DND-41 (cell line): Measurements from ENCODE around the gene WDR11.

Experiments used
- ATAC-seq: fragments of 200-7000 bp; cut with Tn5 transposase; 3 replicates; pipeline ENCODE4 v1.9.1; 2021; ENCODE audit warnings: low read depth; ENCODE audit not compliant: insufficient read depth
- DNase-seq: peaks from one replicate; pipeline ENCODE4 v3.0.0-alpha.2; 2020
- H2AFZ ChIP-seq: 2 replicates; pipeline ENCODE4 v1.6.0; 2012; ENCODE audit warnings: low read depth, low read length
- H3K27ac ChIP-seq: 2 replicates; pipeline ENCODE4 v1.5.1; 2012; ENCODE audit warnings: low read length, inconsistent platforms
- H3K27me3 ChIP-seq: fragments of 200-600 bp; sonication (generic); 2 replicates; pipeline ENCODE4 v1.6.0; 2012; ENCODE audit warnings: low read length, mild to moderate bottlenecking, inconsistent platforms; ENCODE audit not compliant: insufficient read depth, poor library complexity
- H3K36me3 ChIP-seq: 2 replicates; pipeline ENCODE4 v1.5.1; 2012; ENCODE audit warnings: low read length, inconsistent platforms; ENCODE audit not compliant: insufficient read depth
- H3K4me1 ChIP-seq: 2 replicates; pipeline ENCODE4 v1.5.1; 2012; ENCODE audit warnings: mild to moderate bottlenecking, low read length; ENCODE audit not compliant: insufficient read depth
- H3K4me2 ChIP-seq: 2 replicates; pipeline ENCODE4 v1.6.0; 2012; ENCODE audit warnings: mild to moderate bottlenecking, moderate library complexity, low read length, inconsistent platforms; ENCODE audit not compliant: insufficient read depth
- H3K4me3 ChIP-seq, 2 experiments: fragments of 200-600 bp in 1 of 2; shearing (Covaris generic) in 1 of 2; 2 replicates each; pipeline ENCODE4 v1.5.1; 2012 to 2016; ENCODE audit warnings: inconsistent platforms in 2 of 2, low read length in 2 of 2, mild to moderate bottlenecking in 2 of 2, low read depth in 1 of 2, moderate library complexity in 1 of 2
- H3K79me2 ChIP-seq: 2 replicates; pipeline ENCODE4 v1.6.0; 2012; ENCODE audit warnings: low read length, inconsistent platforms; ENCODE audit not compliant: insufficient read depth
- H3K9ac ChIP-seq: 2 replicates; pipeline ENCODE4 v1.6.0; 2012; ENCODE audit warnings: low read depth, mild to moderate bottlenecking, inconsistent platforms, low read length, moderate library complexity
- H3K9me3 ChIP-seq: 2 replicates; pipeline ENCODE4 v1.5.1; 2012; ENCODE audit warnings: low read length, moderate library complexity, mild to moderate bottlenecking, inconsistent platforms; ENCODE audit not compliant: insufficient read depth, severe bottlenecking
- H4K20me1 ChIP-seq: 2 replicates; pipeline ENCODE4 v1.6.0; 2012; ENCODE audit warnings: low read length; ENCODE audit not compliant: insufficient read depth
- EZH2 ChIP-seq: IDR thresholded peaks from 3 replicates; pipeline ENCODE4 v1.6.1; 2012; ENCODE audit warnings: borderline replicate concordance, low read depth, mild to moderate bottlenecking, moderate library complexity, low read length, inconsistent platforms; ENCODE audit not compliant: severe bottlenecking
- TF ChIP-seq, protein P1 (sequence below): IDR thresholded peaks from 2 replicates; pipeline ENCODE4 v1.5.1; 2012; ENCODE audit warnings: borderline replicate concordance, low read length, moderate library complexity, mild to moderate bottlenecking; ENCODE audit not compliant: poor library complexity, severe bottlenecking; ENCODE audit errors: extremely low read depth

WDR11 gene

DNA sequence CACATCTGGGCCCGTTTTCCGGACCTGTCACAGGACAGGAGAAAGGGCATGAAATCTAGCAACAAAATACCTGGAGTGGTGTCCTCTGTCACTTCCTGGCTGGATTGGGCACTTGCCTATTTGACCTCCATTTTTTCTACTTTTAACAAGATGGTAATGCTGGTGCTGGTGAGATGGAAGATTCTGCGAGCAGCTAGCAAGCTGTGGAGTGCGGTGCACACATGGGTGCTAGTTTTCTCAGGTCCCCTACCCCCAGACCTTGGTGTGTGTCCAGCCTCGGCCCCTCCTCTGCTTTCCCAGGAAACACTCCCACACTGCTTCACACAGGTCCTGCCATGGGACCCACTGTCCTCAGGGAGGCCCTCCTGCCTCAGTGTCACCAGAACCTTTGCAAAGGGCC is 87.7 kb downstream of the WDR11 start:
- TF ChIP-seq, protein P1, sequence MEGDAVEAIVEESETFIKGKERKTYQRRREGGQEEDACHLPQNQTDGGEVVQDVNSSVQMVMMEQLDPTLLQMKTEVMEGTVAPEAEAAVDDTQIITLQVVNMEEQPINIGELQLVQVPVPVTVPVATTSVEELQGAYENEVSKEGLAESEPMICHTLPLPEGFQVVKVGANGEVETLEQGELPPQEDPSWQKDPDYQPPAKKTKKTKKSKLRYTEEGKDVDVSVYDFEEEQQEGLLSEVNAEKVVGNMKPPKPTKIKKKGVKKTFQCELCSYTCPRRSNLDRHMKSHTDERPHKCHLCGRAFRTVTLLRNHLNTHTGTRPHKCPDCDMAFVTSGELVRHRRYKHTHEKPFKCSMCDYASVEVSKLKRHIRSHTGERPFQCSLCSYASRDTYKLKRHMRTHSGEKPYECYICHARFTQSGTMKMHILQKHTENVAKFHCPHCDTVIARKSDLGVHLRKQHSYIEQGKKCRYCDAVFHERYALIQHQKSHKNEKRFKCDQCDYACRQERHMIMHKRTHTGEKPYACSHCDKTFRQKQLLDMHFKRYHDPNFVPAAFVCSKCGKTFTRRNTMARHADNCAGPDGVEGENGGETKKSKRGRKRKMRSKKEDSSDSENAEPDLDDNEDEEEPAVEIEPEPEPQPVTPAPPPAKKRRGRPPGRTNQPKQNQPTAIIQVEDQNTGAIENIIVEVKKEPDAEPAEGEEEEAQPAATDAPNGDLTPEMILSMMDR, result no peak
- no peak for TF ChIP-seq EZH2
- Histone ChIP-seq H3K27ac (no peak overlapping the region), H3K9ac (no peak overlapping the region), H2AFZ (no peak overlapping the region), H3K27me3 (peaks cover 4% of the 10 kb centered on the region), H3K4me3 (no peak overlapping the region), H3K9me3 (no peaks in the 10 kb centered on the region), H3K36me3 (no peaks in the 10 kb centered on the region), H3K4me1 (peaks cover 5% of the 10 kb centered on the region; the same call in 1 of the 2 replicates), H4K20me1 (no peaks in the 10 kb centered on the region; the same call in 1 of the 2 replicates), H3K4me2 (no peak overlapping the region), H3K79me2 (no peaks in the 10 kb centered on the region)
- no peak for DNase-seq
- ATAC-seq, result no peak

DNA sequence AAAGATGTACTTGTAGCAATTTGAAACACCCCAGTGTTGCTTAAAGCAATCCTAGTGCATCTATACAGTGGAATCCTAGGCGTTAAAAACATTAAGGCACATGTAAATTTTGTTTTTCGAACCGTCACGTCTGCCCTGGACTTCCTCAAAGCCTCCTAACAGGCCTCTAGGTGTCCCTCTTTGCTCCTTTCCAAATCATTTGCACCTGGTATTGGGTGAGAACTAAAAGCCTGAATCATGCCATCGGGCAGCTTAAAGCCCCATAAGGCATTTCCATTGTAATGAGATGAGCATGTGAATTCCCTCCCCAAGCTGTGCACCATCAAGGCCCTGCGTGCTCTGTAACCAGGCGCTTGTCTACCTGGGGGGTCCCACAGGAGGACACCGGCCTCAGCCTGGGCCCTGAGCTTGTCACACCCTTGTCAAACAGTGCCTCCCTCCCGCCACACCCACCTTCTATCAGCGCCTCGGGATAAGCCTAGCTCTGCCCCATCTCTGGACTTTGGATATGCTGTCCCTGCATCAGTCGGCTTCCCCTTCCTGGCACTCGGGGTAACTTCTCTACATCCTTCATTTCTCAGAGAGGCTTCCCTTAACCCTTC is 89.2 kb downstream of the WDR11 start:
- Histone ChIP-seq H3K4me2 (no peak overlapping the region), H3K27me3 (peaks cover 4% of the 10 kb centered on the region), H3K27ac (no peak overlapping the region), H3K79me2 (no peaks in the 10 kb centered on the region), H3K4me3 (no peak overlapping the region), H3K9me3 (no peaks in the 10 kb centered on the region), H2AFZ (no peak overlapping the region), H4K20me1 (no peaks in the 10 kb centered on the region; the same call in 1 of the 2 replicates), H3K9ac (no peak overlapping the region), H3K4me1 (peaks cover 5% of the 10 kb centered on the region; the same call in 1 of the 2 replicates), H3K36me3 (no peaks in the 10 kb centered on the region)
- no peak for DNase-seq
- no peak for ATAC-seq
- TF ChIP-seq, protein P1, result no peak
- no peak for TF ChIP-seq EZH2

DNA sequence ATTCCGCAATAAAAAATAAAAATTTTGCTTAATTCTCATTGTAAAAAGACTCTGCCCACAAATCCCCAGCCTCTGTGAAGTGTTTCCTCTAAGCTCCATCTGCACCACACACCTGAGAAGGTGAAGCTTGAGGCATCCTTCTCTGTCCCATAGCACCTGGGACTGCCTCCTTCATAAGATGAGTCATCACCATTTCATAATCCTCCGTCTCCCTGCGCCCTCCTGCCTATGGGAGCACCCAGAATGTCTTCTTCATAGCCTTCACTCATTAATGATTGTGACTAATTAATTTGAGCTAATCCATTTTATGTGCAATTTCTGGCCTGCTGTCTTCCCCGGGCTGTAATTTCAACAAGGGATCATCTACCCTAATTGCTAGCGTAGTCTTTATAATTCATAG is 90.3 kb downstream of the WDR11 start:
- Histone ChIP-seq H3K27me3 (peaks cover 4% of the 10 kb centered on the region), H2AFZ (no peak overlapping the region), H3K36me3 (no peaks in the 10 kb centered on the region), H3K4me3 (no peak overlapping the region), H4K20me1 (no peaks in the 10 kb centered on the region; the same call in 1 of the 2 replicates), H3K9ac (no peak overlapping the region), H3K9me3 (no peaks in the 10 kb centered on the region), H3K27ac (no peak overlapping the region), H3K4me2 (no peak overlapping the region), H3K4me1 (peaks cover 5% of the 10 kb centered on the region; the same call in 1 of the 2 replicates), H3K79me2 (no peaks in the 10 kb centered on the region)
- ATAC-seq (no peak), DNase-seq (no peak)
- no peak for TF ChIP-seq EZH2
- TF ChIP-seq, protein P1, result no peak
